Pancreas (tissue), 10 donors: ENCODE results near the gene ATP2C2. TPM values are rescaled to one million over a fixed set of nuclear protein-coding genes. Genes with fewer than 3 reads are reported as not detected.
A peak's percentile ranks its signal among the peaks of the same experiment; 100 is the strongest.

Experiments used
- ATAC-seq, 4 donors: fragments of 200-7000 bp; cut with Tn5 transposase; one replicate each; pipeline versions ENCODE4 v1.8.0 to v1.9.1; 2020; ENCODE audit warnings: mild to moderate bottlenecking in 4 of 4, moderate library complexity in 4 of 4
- DNase-seq, 6 donors: peaks; one replicate each; pipeline ENCODE4 v3.0.0-alpha.2; 2020
- FAIRE-seq: peaks from 2 replicates; lab custom pipeline; 2012; peaks lifted over from hg19 to GRCh38; lab: Jason Lieb, UNC
- H3K27ac ChIP-seq, 4 donors: fragments of 200-600 bp; sonication (generic); 1 replicate in 3 of 4; 2 replicates in 1 of 4; pipeline versions ENCODE4 v1.5.0 to v1.8.0; 2020
- H3K27me3 ChIP-seq, 4 donors: fragments of 200-600 bp; one replicate each; pipeline ENCODE4 v1.8.0; 2021
- H3K36me3 ChIP-seq, 3 donors: fragments of 200-600 bp; sonication (generic) in 1 of 3; one replicate each; pipeline versions ENCODE4 v1.5.0 to v1.8.0; 2020 to 2021
- H3K4me1 ChIP-seq, 3 donors: fragments of 200-600 bp; one replicate each; pipeline ENCODE4 v1.8.0; 2021
- H3K4me3 ChIP-seq, 4 donors: fragments of 200-600 bp; sonication (generic) in 2 of 4; one replicate each; pipeline versions ENCODE4 v1.5.0 to v1.8.0; 2020 to 2021
- H3K9me3 ChIP-seq, 4 donors: fragments of 200-600 bp; one replicate each; pipeline ENCODE4 v1.8.0; 2021
- CTCF ChIP-seq, 4 donors: fragments of 200-600 bp; sonication (generic) in 3 of 4; IDR thresholded peaks; one replicate each; pipeline versions ENCODE4 v1.5.0 to v1.8.0; 2021; ENCODE audit warnings: antibody characterized with exemption in 4 of 4
- WGBS, 2 donors: extraction: QIAGEN DNeasy Blood & Tissue Kit; methylation state at CpG; one replicate each; pipeline ENCODE4 v1.1.7; 2013; 5-methylcytosine and 5-hydroxymethylcytosine counted together
- intact Hi-C, 3 donors: fragments of 100-400 bp; cut with DNase I; formaldehyde crosslinking; loops; one replicate each; pipeline versions ENCODE4 v1.11.1 to v1.14.2; 2022
- polyA plus RNA-seq, 2 donors: library from polyadenylated mRNA; stranded (reverse); fragments of 200-250 nt; gene quantifications; one replicate each; pipeline ENCODE4 v1.2.3, GENCODE V29; 2013
- total RNA-seq, 6 donors: library from RNA; stranded (reverse); fragmentation: NEBNext Ultra II Directional in 4 of 6; extraction: Animal tissue kit (Norgen Biotek cat#: 25700) in 4 of 6; gene quantifications; one replicate each; pipeline versions ENCODE4 v1.2.1 to v1.2.4, GENCODE V29; 2021 to 2023
- donor health status: healthy with polysubstance abuse.
- donor health status: DM: no; HTN: no; CAD: no; lungs with moderate emphysema.
- donor health status: DM: no; HTN: no; CAD: no.
- donor health status: control.
- donor health status: control.
- donor health status: Bipolar disorder and iron deficiency.
- donor health status: DM: yes; HTN: yes; CAD: no.
- donor health status: DM: no; HTN: no; CAD: no.
- donor health status: DM: no; HTN: no; CAD: no.
- donor health status: DM: yes; HTN: yes; CAD: no.

The ATP2C2 gene
- total and polyA plus RNA-seq, 8 donors = 0.47 to 6.3 (median 2.2) TPM

GRCh38 chr16:84354306-84354705, 14.0 kb upstream of the ATP2C2 start:
- intact Hi-C loops = no loop called here
- Histone ChIP-seq H3K9me3 (no peaks in the 10 kb centered on the region), H3K4me3 (no peak overlapping the region), H3K4me1 (no peaks in the 10 kb centered on the region), H3K27ac (no peak overlapping the region), H3K27me3 (no peaks in the 10 kb centered on the region), H3K36me3 (no peaks in the 10 kb centered on the region)
- TF ChIP-seq CTCF (IDR thresholded peaks at IDR 0.05) = no peak
- no peak for ATAC-seq
- no peak for DNase-seq
- FAIRE-seq = no peak
- WGBS, 2 donors = 62 to 73% methylated on average over 6 of the region's 6 CpGs

- no peak for TF ChIP-seq CTCF (IDR thresholded peaks at IDR 0.05)
- DNase-seq (no peak), FAIRE-seq (no peak), ATAC-seq (no peak)
- WGBS, 2 donors = 41 to 58% methylated on average over 1 to 2 of the region's 2 CpGs
- no peak overlapping the region for H3K4me3 ChIP-seq
- H3K4me1 ChIP-seq = no peaks in the 10 kb centered on the region
- no peaks in the 10 kb centered on the region for H3K27me3 ChIP-seq
- H3K27ac ChIP-seq = no peak overlapping the region
- no peaks in the 10 kb centered on the region for H3K9me3 ChIP-seq
- no peaks in the 10 kb centered on the region for H3K36me3 ChIP-seq
- intact Hi-C loops = no loop called here
These were observed 13.2 kb upstream of the ATP2C2 start for GRCh38 chr16:84355149-84355548.

- FAIRE-seq (no peak), DNase-seq (no peak), ATAC-seq (no peak)
- no peaks in the 10 kb centered on the region for H3K36me3 ChIP-seq
- H3K9me3 ChIP-seq = no peaks in the 10 kb centered on the region
- H3K4me1 ChIP-seq = no peaks in the 10 kb centered on the region
- H3K4me3 ChIP-seq = no peak overlapping the region
- no peak overlapping the region for H3K27ac ChIP-seq
- H3K27me3 ChIP-seq = no peaks in the 10 kb centered on the region
- WGBS, 2 donors = 66 to 75% methylated on average over 10 of the region's 10 CpGs
- TF ChIP-seq CTCF (IDR thresholded peaks at IDR 0.05) = no peak
- intact Hi-C loops = no loop called here
These were observed 12.2 kb upstream of the ATP2C2 start for GRCh38 chr16:84356176-84356575.

- no peak overlapping the region for H3K27ac ChIP-seq
- intact Hi-C loops = no loop called here
- ATAC-seq = peak in 3 of 4 donors; percentile 16 to 55 (median 48)
These were observed 11.7 kb upstream of the ATP2C2 start for GRCh38 chr16:84356591-84357116.

More at GRCh38 chr16:84356591-84357116, 11.7 kb upstream of the ATP2C2 start:
- no peaks in the 10 kb centered on the region for H3K36me3 ChIP-seq
- no peaks in the 10 kb centered on the region for H3K4me1 ChIP-seq
- H3K4me3 ChIP-seq = no peak overlapping the region
- 23 to 24% methylated on average over 11 of the region's 11 CpGs for WGBS, 2 donors
- no peak for DNase-seq
- no peaks in the 10 kb centered on the region for H3K27me3 ChIP-seq
- FAIRE-seq = no peak
- TF ChIP-seq CTCF (IDR thresholded peaks at IDR 0.05) = no peak
- no peaks in the 10 kb centered on the region for H3K9me3 ChIP-seq
